KMS-11 (cell line): Measurements from ENCODE around the gene IGF1.

Experiments
- H2AFZ ChIP-seq: fragments of 200-600 bp; sonication (generic); 2 replicates; pipeline ENCODE4 v1.6.1; 2016; ENCODE audit warnings: antibody characterized with exemption, mixed run types, low read depth
- H3K27ac ChIP-seq: fragments of 200-600 bp; sonication (generic); 2 replicates; pipeline ENCODE4 v1.6.1; 2016; ENCODE audit warnings: mild to moderate bottlenecking, mixed run types
- H3K27me3 ChIP-seq: fragments of 200-600 bp; sonication (generic); 2 replicates; pipeline ENCODE4 v1.6.1; 2017; ENCODE audit warnings: mild to moderate bottlenecking, low read depth, mixed run types, moderate library complexity; ENCODE audit not compliant: insufficient read depth
- H3K36me3 ChIP-seq: fragments of 200-600 bp; sonication (generic); 2 replicates; pipeline ENCODE4 v1.6.1; 2017; ENCODE audit warnings: mild to moderate bottlenecking, mixed run types; ENCODE audit not compliant: insufficient read depth
- H3K4me1 ChIP-seq: fragments of 200-600 bp; sonication (generic); 2 replicates; pipeline ENCODE4 v1.6.1; 2016; ENCODE audit warnings: mild to moderate bottlenecking, low read depth, mixed run types; ENCODE audit not compliant: poor library complexity, severe bottlenecking
- H3K4me2 ChIP-seq: fragments of 200-600 bp; sonication (generic); 2 replicates; pipeline ENCODE4 v1.7.0; 2016; ENCODE audit warnings: mild to moderate bottlenecking, mixed run types
- H3K4me3 ChIP-seq: fragments of 200-600 bp; sonication (generic); IDR thresholded peaks from 2 replicates; pipeline ENCODE4 v1.6.1; 2017; ENCODE audit warnings: low read depth, low read length, mixed read lengths; ENCODE audit not compliant: insufficient read depth
- H3K79me2 ChIP-seq: fragments of 200-600 bp; sonication (generic); 2 replicates; pipeline ENCODE4 v1.6.1; 2016; ENCODE audit warnings: low read depth, mixed run types; ENCODE audit not compliant: insufficient read depth
- H3K9ac ChIP-seq: fragments of 200-600 bp; sonication (generic); 2 replicates; pipeline ENCODE4 v1.6.1; 2016; ENCODE audit warnings: mild to moderate bottlenecking, mixed run types
- H4K20me1 ChIP-seq: fragments of 200-600 bp; sonication (generic); 2 replicates; pipeline ENCODE4 v1.6.1; 2016; ENCODE audit warnings: mild to moderate bottlenecking, mixed run types; ENCODE audit not compliant: insufficient read depth
- TF ChIP-seq, protein P1 (sequence below): fragments of 200-600 bp; sonication (generic); conservative IDR thresholded peaks from 2 replicates; pipeline ENCODE4 v1.6.1; 2017; ENCODE audit warnings: low read depth, mild to moderate bottlenecking, antibody characterized with exemption, low read length, moderate library complexity, mixed read lengths

The IGF1 gene

GRCh38 chr12:102507301-102507700, 26.9 kb upstream of the IGF1 start:
- no peaks in the 10 kb centered on the region for H3K36me3 ChIP-seq
- H4K20me1 ChIP-seq = no peaks in the 10 kb centered on the region
- H3K4me3 ChIP-seq = no peak overlapping the region
- no peak overlapping the region for H3K27ac ChIP-seq
- no peak overlapping the region for H3K9ac ChIP-seq
- TF ChIP-seq, protein P1, sequence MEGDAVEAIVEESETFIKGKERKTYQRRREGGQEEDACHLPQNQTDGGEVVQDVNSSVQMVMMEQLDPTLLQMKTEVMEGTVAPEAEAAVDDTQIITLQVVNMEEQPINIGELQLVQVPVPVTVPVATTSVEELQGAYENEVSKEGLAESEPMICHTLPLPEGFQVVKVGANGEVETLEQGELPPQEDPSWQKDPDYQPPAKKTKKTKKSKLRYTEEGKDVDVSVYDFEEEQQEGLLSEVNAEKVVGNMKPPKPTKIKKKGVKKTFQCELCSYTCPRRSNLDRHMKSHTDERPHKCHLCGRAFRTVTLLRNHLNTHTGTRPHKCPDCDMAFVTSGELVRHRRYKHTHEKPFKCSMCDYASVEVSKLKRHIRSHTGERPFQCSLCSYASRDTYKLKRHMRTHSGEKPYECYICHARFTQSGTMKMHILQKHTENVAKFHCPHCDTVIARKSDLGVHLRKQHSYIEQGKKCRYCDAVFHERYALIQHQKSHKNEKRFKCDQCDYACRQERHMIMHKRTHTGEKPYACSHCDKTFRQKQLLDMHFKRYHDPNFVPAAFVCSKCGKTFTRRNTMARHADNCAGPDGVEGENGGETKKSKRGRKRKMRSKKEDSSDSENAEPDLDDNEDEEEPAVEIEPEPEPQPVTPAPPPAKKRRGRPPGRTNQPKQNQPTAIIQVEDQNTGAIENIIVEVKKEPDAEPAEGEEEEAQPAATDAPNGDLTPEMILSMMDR = no peak
- H3K4me1 ChIP-seq = no peaks in the 10 kb centered on the region
- H2AFZ ChIP-seq = no peak overlapping the region
- H3K79me2 ChIP-seq = no peaks in the 10 kb centered on the region
- H3K4me2 ChIP-seq = no peak overlapping the region
- H3K27me3 ChIP-seq = no peaks in the 10 kb centered on the region

DNA sequence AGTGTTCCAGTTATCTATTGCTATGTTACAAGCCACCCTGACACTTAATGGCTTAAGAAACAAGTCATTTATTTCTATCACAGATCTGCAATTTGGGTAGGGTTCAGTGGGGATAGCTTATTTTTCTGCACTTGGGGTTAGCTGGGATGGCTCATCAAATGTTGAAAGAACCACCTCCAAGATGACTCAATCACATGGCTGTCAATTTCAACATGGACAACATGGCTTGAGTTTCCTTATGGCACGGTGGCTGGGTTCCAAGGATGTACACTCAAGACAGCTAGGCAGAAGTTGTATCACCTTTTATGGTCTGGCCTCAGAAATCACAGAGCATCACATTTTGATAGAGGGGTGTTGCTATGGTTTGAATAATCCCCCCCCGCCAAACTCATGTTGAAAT, 24.5 kb upstream of the IGF1 start:
- H3K4me1 ChIP-seq = no peaks in the 10 kb centered on the region
- H3K4me2 ChIP-seq = no peak overlapping the region
- H4K20me1 ChIP-seq = no peaks in the 10 kb centered on the region
- no peak overlapping the region for H3K9ac ChIP-seq
- H2AFZ ChIP-seq = no peak overlapping the region
- TF ChIP-seq, protein P1 = no peak
- no peaks in the 10 kb centered on the region for H3K36me3 ChIP-seq
- H3K4me3 ChIP-seq = no peak overlapping the region
- no peaks in the 10 kb centered on the region for H3K79me2 ChIP-seq
- no peaks in the 10 kb centered on the region for H3K27me3 ChIP-seq
- H3K27ac ChIP-seq = no peak overlapping the region

GRCh38 chr12:102504280-102504679, 23.9 kb upstream of the IGF1 start:
- no peak overlapping the region for H3K9ac ChIP-seq
- H3K27ac ChIP-seq = no peak overlapping the region
- TF ChIP-seq, protein P1 = no peak
- H3K36me3 ChIP-seq = no peaks in the 10 kb centered on the region
- no peaks in the 10 kb centered on the region for H3K4me1 ChIP-seq
- H4K20me1 ChIP-seq = no peaks in the 10 kb centered on the region
- H3K79me2 ChIP-seq = no peaks in the 10 kb centered on the region
- H3K4me3 ChIP-seq = no peak overlapping the region
- no peak overlapping the region for H3K4me2 ChIP-seq
- H3K27me3 ChIP-seq = no peaks in the 10 kb centered on the region
- H2AFZ ChIP-seq = no peak overlapping the region

DNA sequence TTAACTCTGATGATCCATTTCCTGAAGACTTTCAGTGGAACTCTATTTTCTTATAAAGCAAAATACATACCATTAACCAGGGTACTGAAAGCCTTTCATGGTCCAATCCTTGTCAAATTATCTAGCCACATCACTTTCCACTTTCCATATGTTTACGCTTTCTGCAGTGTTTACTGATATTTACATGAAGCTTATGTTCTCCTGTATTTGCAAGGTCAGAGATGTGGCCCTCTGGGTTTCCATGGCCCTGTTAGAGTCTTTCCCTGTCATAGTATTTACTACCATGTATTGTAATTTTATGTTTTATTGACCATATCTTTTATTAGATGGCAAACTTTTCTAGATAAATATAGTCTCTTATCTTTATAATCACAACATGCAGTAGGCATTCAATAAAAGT, 23.5 kb upstream of the IGF1 start:
- Histone ChIP-seq H3K4me2 (no peak overlapping the region), H3K4me3 (no peak overlapping the region), H3K27ac (no peak overlapping the region), H3K4me1 (no peaks in the 10 kb centered on the region), H3K9ac (no peak overlapping the region), H2AFZ (no peak overlapping the region), H4K20me1 (no peaks in the 10 kb centered on the region), H3K36me3 (no peaks in the 10 kb centered on the region), H3K27me3 (no peaks in the 10 kb centered on the region), H3K79me2 (no peaks in the 10 kb centered on the region)
- TF ChIP-seq, protein P1 = no peak
